ENCODE results near the gene CYLD.
A peak's percentile ranks its signal among the peaks of the same experiment; 100 is the strongest.

The CYLD gene

GRCh38 chr16:50800074-50800473 is 58.2 kb downstream of the CYLD start:
- Histone ChIP-seq H3K4me3 (no peak overlapping the region), H3K27ac (no peak overlapping the region)
- no peak for TF ChIP-seq CTCF (IDR thresholded peaks at IDR 0.05)
- DNase-seq (ENCODE audit: low spot score): no peak

- Histone ChIP-seq H3K27ac (no peak overlapping the region), H3K4me3 (no peak overlapping the region)
- no peak for TF ChIP-seq CTCF (IDR thresholded peaks at IDR 0.05)
- no peak for DNase-seq (ENCODE audit: low spot score)
These were observed 59.1 kb downstream of the CYLD start for GRCh38 chr16:50801036-50801435.

GRCh38 chr16:50802000-50802399 is 60.1 kb downstream of the CYLD start:
- Histone ChIP-seq H3K4me3 (no peak overlapping the region), H3K27ac (no peak overlapping the region)
- TF ChIP-seq CTCF (IDR thresholded peaks at IDR 0.05): no peak
- no peak for DNase-seq (ENCODE audit: low spot score)

GRCh38 chr16:50802961-50803360 is 61.1 kb downstream of the CYLD start:
- no peak for TF ChIP-seq CTCF (IDR thresholded peaks at IDR 0.05)
- no peak overlapping the region for H3K4me3 ChIP-seq
- no peak overlapping the region for H3K27ac ChIP-seq
- DNase-seq (ENCODE audit: low spot score): no peak

GRCh38 chr16:50804290-50804907 is 62.5 kb downstream of the CYLD start:
- no peak overlapping the region for H3K4me3 ChIP-seq
- H3K27ac ChIP-seq: no peak overlapping the region
- DNase-seq (ENCODE audit: low spot score): no peak
- TF ChIP-seq CTCF (IDR thresholded peaks at IDR 0.05): no peak

GRCh38 chr16:50806099-50807062 is 64.5 kb downstream of the CYLD start:
- DNase-seq (ENCODE audit: low spot score): peak; percentile 86
- H3K27ac ChIP-seq: peak overlapping the region; percentile 32 to 87

More at GRCh38 chr16:50806099-50807062, 64.5 kb downstream of the CYLD start:
- peak; percentile 84 for TF ChIP-seq CTCF (IDR thresholded peaks at IDR 0.05)
- H3K4me3 ChIP-seq: peak overlapping the region; percentile 72

Measured in coronary artery (tissue), 2 donors.